Activated gamma-delta T cell treated with anti-CD3 and anti-CD28 coated beads, Interleukin-2, amount 50 U/mL, for 16 hours (primary cell): ENCODE data around the gene EFNB1.
"Not testable (repeated sequence)": the region's sequence is repeated elsewhere in the genome, so short reads cannot be mapped to it uniquely, and the experiment has no call there.

Source experiments
- DNase-seq: peaks from one replicate; pipeline ENCODE4 v3.0.0-alpha.2; 2020; ENCODE audit warnings: low read depth

The EFNB1 gene

GRCh38 chrX:68828740-68829581 lies at the start of gene EFNB1:
Gene EFNB1, plus strand, starts transcription at chrX:68829021. Its CDS starts 756 bp downstream, at chrX:68829777.
- peak; percentile 73 for DNase-seq

GRCh38 chrX:68781295-68781694 lies 47.5 kb upstream of the EFNB1 start:
- not testable (repeated sequence) for DNase-seq

- no peak for DNase-seq
Observed at GRCh38 chrX:68784816-68785215, 44.0 kb upstream of the EFNB1 start.

- DNase-seq = not testable (repeated sequence)
Observed at GRCh38 chrX:68786581-68786980, 42.2 kb upstream of the EFNB1 start.

- DNase-seq = no peak
Observed at GRCh38 chrX:68789966-68790365, 38.9 kb upstream of the EFNB1 start.

- no peak for DNase-seq
Observed at GRCh38 chrX:68792083-68792482, 36.7 kb upstream of the EFNB1 start.

GRCh38 chrX:68794461-68794860 lies 34.4 kb upstream of the EFNB1 start:
- DNase-seq = no peak

GRCh38 chrX:68795741-68796140 lies 33.1 kb upstream of the EFNB1 start:
- DNase-seq = no peak

GRCh38 chrX:68798400-68798799 lies 30.4 kb upstream of the EFNB1 start:
- not testable (repeated sequence) for DNase-seq

GRCh38 chrX:68801737-68802290 lies 27.0 kb upstream of the EFNB1 start:
- DNase-seq = no peak

GRCh38 chrX:68807818-68808217 lies 21.0 kb upstream of the EFNB1 start:
- DNase-seq = no peak

GRCh38 chrX:68808686-68809357 lies 20.0 kb upstream of the EFNB1 start:
- DNase-seq = no peak

- DNase-seq = no peak
Observed at GRCh38 chrX:68820476-68821110, 8.2 kb upstream of the EFNB1 start.

- DNase-seq = no peak
Observed at GRCh38 chrX:68821616-68822015, 7.2 kb upstream of the EFNB1 start.

- no peak for DNase-seq
Observed at GRCh38 chrX:68822641-68823410, 6.0 kb upstream of the EFNB1 start.

- DNase-seq = no peak
Observed at GRCh38 chrX:68823413-68824151, 5.2 kb upstream of the EFNB1 start.

- DNase-seq = no peak
Observed at GRCh38 chrX:68824152-68824433, 4.7 kb upstream of the EFNB1 start.

GRCh38 chrX:68824565-68825125 lies 4.2 kb upstream of the EFNB1 start:
- no peak for DNase-seq

- no peak for DNase-seq
Observed at GRCh38 chrX:68826113-68826980, 2.5 kb upstream of the EFNB1 start.

- no peak for DNase-seq
Observed at GRCh38 chrX:68827256-68827655, 1.6 kb upstream of the EFNB1 start.
